ENCODE results near the gene GATA3.

GATA3 gene

DNA sequence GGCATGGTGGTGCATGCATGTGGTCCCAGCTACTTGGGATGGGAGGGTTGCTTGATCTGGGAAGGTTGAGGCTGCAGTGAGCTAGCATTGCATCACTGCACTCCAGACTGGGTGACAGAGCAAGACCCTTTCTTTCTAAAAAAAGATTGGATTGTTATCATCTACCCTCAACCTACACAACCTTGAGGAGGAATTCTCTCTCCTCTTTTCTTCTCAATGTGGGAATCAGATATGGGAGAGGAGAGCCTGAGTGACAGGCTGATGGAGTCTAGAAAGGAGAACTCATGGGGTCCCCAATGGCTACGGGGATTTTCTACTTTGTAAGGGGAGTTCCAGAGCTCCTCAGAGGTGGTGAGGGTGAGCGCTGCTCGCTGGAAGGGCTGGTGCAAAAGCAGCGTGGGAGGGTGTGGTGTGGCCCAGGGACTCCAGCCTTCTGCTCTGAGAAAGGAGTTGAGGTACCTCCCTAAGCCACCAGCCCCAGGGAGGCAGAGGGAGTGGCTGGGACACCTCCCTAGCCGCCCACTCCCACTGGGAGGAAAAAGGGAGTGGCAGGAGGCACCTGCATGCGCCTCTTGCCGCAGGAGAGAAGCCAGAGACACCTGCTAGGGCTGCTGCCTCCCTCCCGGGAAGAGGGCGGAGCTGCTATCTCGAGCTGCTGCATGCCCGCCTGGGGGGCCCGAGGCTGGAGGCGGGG, 48.4 kb downstream of the GATA3 start:
- DNase-seq (ENCODE audit: low spot score), result peak; percentile 9

GRCh38 chr10:8103543-8103942, 49.1 kb downstream of the GATA3 start:
- DNase-seq (ENCODE audit: low spot score), result no peak

- no peak for DNase-seq (ENCODE audit: low spot score)
Observed at GRCh38 chr10:8104005-8104404, 49.5 kb downstream of the GATA3 start.

- DNase-seq (ENCODE audit: low spot score), result no peak
Observed at GRCh38 chr10:8104721-8105120, 50.2 kb downstream of the GATA3 start.

DNA sequence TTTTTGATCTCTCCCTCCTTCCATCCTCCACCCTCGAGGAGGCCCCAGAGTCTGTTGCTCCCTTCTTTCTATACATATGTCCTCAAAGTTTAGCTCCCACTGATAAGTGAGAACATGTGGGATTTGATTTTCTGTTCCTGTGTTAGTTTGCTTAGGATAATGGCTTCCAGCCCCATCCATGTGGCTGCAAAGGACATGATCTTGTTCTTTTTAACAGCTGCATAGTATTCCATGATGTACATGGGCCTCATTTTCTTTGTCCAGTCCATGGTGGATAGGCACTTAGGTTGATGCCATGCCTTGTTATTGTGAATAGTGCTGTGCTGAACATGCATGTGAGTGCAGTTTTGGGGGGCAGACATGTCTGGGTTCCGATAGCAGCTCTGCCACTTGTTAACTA, 51.4 kb downstream of the GATA3 start:
- DNase-seq (ENCODE audit: low spot score), result no peak

DNA sequence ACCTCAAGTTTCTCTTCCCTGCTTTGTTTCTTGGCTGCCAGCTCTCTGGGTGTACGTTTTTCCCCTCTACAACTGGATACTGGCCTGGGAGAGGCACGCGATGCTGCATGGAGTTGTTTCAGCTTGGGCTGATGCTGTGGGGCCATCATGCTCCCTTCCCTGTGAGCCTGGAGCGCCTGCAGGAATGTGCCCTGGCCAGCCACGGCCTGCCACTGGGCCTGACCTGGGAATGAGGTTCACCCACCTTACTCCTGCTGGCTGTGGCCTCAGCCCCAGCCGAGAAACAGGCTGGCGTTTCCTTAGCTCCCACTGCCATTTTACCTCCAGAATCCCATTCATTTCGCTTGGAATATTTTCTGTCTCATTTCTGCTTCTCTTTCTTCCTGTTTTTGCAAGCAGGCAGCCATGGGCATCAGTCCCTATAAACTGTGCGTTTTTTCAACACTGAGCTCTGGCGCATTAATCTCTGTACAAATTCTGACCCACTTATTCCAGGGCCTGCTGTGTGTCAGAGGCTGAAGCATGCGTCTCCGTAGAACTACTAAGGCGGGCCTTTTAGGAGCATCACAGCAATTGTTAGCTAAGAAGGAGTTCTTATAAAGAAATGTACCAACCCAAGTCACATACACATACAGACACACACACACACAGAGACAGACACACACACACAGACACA, 57.9 kb downstream of the GATA3 start:
- no peak for DNase-seq (ENCODE audit: low spot score)

- no peak for DNase-seq (ENCODE audit: low spot score)
Observed at GRCh38 chr10:8112942-8113442, 58.5 kb downstream of the GATA3 start.

DNA sequence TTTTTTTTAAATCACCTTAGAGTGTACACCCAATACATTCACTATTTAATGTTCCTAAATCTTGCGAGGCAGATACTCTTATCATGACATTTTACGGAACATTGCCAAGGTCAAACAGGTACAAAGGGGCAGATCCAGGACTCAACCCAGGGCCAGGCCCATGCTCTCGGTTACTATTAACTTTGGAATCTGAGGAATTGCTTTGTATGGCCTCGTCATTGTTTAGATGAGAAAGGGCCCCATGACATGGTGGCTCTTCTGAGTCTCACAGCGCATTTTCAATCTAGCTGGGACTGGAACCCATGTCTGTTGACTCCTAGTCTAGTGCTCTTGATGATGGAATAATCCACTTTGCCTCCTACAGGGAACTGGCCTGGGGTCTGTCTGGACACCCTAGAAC, 59.1 kb downstream of the GATA3 start:
- DNase-seq (ENCODE audit: low spot score), result no peak

DNA sequence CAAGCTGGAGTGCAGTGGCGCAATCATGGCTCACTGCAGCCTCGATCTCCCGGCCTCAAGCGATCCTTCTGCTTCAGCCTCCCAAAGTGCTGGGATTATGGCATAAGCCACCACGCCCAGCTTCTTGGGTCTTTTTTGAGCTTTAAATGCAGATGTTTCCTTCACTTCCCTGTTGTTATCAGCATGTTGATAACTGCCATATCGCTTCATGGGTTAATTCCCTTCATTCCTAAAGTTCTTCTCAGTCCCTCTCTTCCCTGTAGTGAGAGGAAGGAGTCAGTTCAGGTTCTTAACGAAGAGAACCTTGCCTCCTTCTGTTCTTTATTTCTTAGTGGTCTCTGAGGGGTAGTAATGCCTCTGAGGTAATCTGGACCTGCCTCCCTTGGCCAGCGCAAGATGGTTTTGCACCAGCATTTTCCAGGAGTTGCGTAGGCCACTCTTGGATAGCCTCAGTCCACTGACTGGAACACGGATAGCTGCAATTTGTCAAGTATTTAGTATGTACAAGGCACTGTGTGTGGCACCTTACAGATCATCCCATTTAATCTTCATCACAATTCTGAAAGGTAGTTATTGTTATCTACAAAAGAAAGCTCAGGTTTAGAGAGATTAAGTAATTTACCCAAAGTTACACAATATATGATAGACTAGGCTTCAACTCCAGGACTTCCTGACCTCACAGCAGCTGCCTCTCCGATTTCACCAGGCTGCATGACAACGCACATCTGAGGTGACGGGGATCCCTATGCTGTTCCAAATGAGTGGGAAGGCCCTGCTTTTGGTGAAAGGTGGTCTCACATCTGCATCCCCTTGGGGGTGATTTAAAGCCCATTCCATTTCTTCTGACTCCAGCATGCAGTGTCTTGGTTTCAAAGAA, 60.5 kb downstream of the GATA3 start:
- no peak for DNase-seq (ENCODE audit: low spot score)

DNA sequence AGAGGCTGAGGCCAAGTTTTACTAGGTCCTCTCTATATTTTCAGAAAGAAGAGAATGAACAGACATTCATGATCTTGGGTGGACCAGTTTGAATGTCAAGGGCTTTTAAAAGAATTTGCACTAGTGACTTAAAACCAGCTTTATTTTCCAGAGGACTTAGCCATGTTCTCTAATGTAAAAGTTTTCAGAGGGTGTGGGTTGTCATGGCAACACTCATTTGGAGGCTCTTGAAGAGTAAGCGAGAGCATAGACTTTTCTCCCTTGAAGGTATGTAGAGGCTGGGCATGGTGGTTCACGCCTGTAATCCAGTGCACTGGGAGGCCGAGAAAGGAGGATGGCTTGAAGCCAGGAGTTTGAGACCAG, 61.1 kb downstream of the GATA3 start:
- no peak for DNase-seq (ENCODE audit: low spot score)

GRCh38 chr10:8116474-8116873, 62.0 kb downstream of the GATA3 start:
- DNase-seq (ENCODE audit: low spot score), result no peak

DNA sequence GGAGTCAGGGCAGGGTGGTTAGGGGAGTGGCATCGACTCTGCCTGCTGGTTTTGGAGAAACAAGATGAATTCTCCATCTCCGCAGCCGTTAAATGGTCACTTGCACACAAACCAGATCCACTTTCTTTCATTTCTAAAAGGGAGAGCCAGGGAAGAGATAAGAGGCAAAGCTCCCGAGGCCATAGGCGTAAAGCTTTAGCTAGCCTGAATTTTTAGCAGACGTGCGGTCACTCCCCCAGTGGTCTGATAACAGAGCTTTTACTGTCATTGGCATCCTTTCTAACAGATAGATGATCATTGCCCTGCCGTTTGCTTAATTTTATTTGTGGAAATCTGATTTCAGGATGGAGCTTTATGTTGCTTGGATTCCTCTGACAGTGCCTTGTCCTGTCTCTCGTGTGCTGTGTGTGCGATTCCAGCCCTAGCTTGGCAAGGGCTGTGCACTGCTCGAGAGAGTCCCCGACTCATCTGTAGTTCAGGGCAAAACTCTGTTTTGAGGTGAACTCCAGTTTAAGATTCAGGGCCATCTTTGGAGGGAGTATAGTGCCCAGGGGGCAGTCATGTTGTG, 62.5 kb downstream of the GATA3 start:
- DNase-seq (ENCODE audit: low spot score), result no peak

DNA sequence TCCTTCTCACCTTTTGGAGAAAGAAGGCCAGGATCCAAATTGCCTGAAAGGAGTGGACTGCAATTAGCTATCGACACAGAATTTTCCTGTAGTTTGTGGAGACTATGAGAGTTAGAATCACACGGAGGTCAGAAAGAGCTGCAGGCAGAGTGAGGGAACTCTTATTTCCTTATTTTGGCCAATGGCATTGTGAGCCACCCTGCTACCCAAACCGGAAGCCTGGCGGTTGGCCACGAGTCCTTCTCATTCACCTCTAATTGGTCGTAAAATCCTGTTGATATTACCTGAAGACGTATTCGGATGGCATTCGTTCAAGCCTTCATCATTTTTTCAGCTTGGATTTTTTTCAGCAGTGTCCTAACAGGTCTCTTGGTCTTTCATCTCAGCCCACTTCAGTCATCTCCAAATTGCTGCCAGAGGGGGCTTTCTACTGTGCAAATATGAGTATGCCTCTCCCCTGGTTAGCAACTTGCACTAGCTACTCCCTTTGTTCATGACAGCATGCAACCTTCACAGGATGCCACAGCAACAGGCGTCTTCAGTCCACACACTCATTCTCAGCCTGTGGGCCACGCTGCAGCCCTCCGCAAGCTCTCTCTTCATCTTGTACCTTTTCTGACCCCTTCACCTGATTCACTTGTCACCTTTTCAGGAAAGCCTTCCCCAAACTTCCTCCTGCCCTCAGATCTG, 66.9 kb downstream of the GATA3 start:
- DNase-seq (ENCODE audit: low spot score), result no peak

- DNase-seq (ENCODE audit: low spot score), result no peak
Observed at GRCh38 chr10:8122611-8123369, 68.3 kb downstream of the GATA3 start.

DNA sequence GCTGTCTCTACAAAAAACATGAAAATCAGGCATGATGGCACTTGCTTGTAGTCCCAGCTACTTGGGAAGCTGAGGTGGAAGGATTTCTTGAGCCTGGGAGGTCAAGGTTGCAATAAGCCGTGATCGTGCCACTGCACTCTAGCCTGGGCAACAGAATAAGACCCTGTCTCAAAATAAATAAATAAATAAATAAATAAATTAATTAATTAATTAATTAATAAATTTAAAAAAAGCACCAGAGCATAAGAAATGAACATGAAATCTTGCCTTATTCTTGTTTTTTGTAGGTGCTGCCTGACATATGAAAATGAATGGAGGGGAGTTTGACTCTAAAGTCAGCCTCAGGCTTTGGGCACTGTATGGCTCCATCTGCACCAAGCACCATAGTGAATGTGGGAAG, 69.9 kb downstream of the GATA3 start:
- DNase-seq (ENCODE audit: low spot score), result no peak
